ENCODE measurements around the gene OSBPL6. TPM values are rescaled to one million over a fixed set of nuclear protein-coding genes. Genes with fewer than 3 reads are reported as not detected.

Gene OSBPL6
- total RNA-seq, 4 donors from 2014 or later, result 19.1 to 31.4 (median 21.6) TPM

DNA sequence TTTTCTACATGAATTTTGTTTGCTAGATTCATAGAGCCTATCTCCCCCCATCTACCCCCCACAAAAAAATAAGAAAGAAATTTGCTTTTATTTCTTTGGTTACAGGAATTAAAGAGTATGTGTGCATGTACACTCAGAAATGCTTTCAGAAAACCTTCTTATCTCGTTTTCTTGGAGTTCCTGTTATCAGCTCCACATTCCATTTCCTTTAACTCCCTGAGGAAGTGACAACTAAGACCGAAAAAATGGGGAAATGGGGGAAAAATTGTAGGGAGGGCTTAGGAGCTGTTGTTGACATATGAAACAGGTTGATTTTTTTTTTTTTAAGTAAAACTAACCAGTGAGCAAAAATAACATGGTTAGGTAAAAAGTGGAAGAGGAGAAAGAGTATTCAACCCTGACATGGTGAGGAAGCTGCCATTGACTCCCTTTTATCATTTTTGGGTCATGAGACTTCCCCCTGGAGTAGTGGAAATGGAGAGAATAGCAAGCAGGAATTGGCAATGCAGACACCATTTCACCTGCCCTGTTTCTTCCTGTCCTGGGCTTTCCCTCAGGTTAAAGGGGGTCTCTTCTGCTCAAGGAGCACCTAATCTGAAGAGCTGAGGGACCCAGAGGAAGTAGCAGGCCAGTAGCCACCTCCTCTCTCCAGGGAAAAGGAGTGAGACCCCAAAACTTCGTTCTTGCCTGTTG lies 93.5 kb downstream of the OSBPL6 start:
- no peak overlapping the region for H3K4me3 ChIP-seq (ENCODE audit: low read depth, poor library complexity, severe bottlenecking)
- 70 to 73% methylated on average over 3 of the region's 3 CpGs for WGBS, 2 donors
- no peak for DNase-seq (ENCODE audit: low spot score in 2 of 2)
- no peak for TF ChIP-seq POLR2A (IDR thresholded peaks at IDR 0.05)
- no peak for TF ChIP-seq CTCF (IDR thresholded peaks at IDR 0.05)
- intact Hi-C loops (cut with DNase I; ENCODE audit: low total_unique reads), result no loop called here

- no peak for TF ChIP-seq POLR2A (IDR thresholded peaks at IDR 0.05)
- TF ChIP-seq CTCF (IDR thresholded peaks at IDR 0.05), result no peak
- DNase-seq (ENCODE audit: low spot score in 2 of 2), result no peak
- intact Hi-C loops (cut with DNase I; ENCODE audit: low total_unique reads), result no loop called here
- no peak overlapping the region for H3K4me3 ChIP-seq (ENCODE audit: low read depth, poor library complexity, severe bottlenecking)
Measured at GRCh38 chr2:178291703-178292102, 97.4 kb downstream of the OSBPL6 start.

DNA sequence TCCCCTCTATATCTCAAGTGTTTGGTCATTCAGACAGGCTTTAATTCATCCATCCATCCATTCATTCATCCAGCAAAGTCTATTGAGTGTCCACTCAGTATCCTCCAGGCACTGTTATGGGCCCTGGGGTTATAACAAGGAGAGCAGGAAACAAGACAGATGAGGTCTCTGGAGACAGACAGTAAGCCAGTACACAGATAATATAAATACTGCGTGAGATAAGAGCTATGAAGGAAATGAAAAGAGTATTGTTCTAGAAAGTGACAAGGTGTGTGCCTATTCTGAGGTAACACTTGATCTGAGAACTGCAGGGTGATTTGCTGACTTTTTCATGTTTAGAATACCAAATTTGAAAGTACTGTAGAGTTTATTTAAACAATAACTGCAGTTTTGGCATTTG lies 98.3 kb downstream of the OSBPL6 start:
- no peak for TF ChIP-seq CTCF (IDR thresholded peaks at IDR 0.05)
- DNase-seq (ENCODE audit: low spot score in 2 of 2), result no peak
- intact Hi-C loops (cut with DNase I; ENCODE audit: low total_unique reads), result no loop called here
- H3K4me3 ChIP-seq (ENCODE audit: low read depth, poor library complexity, severe bottlenecking), result no peak overlapping the region
- 72 to 79% methylated on average over 1 of the region's 1 CpG for WGBS, 2 donors

DNA sequence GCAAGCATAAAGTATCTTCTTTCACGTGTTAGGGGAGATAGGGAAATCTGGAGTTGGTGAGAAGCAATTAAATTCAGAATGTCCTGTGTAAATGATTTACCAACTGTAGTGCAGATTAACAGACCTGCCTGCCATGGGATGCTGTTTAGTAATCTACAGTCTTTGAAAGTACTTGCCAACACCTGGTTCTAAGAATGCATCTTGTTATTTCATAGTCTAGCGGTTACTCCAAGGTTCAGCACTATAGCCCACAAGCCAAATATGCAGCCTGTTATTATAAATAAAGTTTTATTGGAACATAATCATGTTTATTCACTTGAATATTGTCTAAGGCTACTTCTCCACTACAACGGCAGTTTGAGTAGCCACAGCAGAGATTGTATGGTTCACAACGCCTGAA lies 100.8 kb downstream of the OSBPL6 start:
- H3K4me3 ChIP-seq (ENCODE audit: low read depth, poor library complexity, severe bottlenecking), result no peak overlapping the region
- no peak for DNase-seq (ENCODE audit: low spot score in 2 of 2)
- intact Hi-C loops (cut with DNase I; ENCODE audit: low total_unique reads), result no loop called here
- 93% methylated on average over 4 of the region's 4 CpGs for WGBS, 2 donors
- no peak for TF ChIP-seq POLR2A (IDR thresholded peaks at IDR 0.05)
- no peak for TF ChIP-seq CTCF (IDR thresholded peaks at IDR 0.05)

GRCh38 chr2:178295906-178296305 lies 101.6 kb downstream of the OSBPL6 start:
- no peak for DNase-seq (ENCODE audit: low spot score in 2 of 2)
- intact Hi-C loops (cut with DNase I; ENCODE audit: low total_unique reads), result no loop called here
- 68 to 73% methylated on average over 3 of the region's 3 CpGs for WGBS, 2 donors

More at GRCh38 chr2:178295906-178296305, 101.6 kb downstream of the OSBPL6 start:
- no peak for TF ChIP-seq CTCF (IDR thresholded peaks at IDR 0.05)
- TF ChIP-seq POLR2A (IDR thresholded peaks at IDR 0.05), result no peak
- no peak overlapping the region for H3K4me3 ChIP-seq (ENCODE audit: low read depth, poor library complexity, severe bottlenecking)

Data from lower leg skin (tissue), 4 donors.